H1 (cell line): ENCODE results near the gene DYNLT1. TPM values are rescaled to one million over a fixed set of nuclear protein-coding genes. Genes with fewer than 3 reads are reported as not detected.

Experiments
- polyA plus RNA-seq, 7 experiments: library from polyadenylated mRNA; depleted of rRNA in 3 of 7; stranded (reverse) in 5 of 7; unstranded in 2 of 7; fragments of >200 nt in 5 of 7; fragments of 200-250 nt in 2 of 7; gene quantifications; 1 replicate in 5 of 7; 2 replicates in 1 of 7; 4 replicates in 1 of 7; pipeline versions ENCODE4 v1.2.1 to v1.2.3, GENCODE V29; 2011 to 2013; ENCODE audit warnings: missing spikeins in 2 of 7, mixed read lengths in 2 of 7
- total RNA-seq: library from RNA; stranded (reverse); fragmentation: NEBNext Ultra II Directional; extraction: Animal tissue kit (Norgen Biotek cat#: 25700); gene quantifications from 2 replicates; pipeline ENCODE4 v1.2.1, GENCODE V29; 2021
- TF ChIP-seq, protein P1 (sequence below): IDR thresholded peaks from 2 replicates; pipeline ENCODE4 v1.6.1; 2012; ENCODE audit warnings: inconsistent platforms

The DYNLT1 gene
- total and polyA plus RNA-seq, 2 of the 8 experiments (the other 6 are each of a cell fraction or from before 2014, with no cell fraction given) = 119 to 245 TPM

DNA sequence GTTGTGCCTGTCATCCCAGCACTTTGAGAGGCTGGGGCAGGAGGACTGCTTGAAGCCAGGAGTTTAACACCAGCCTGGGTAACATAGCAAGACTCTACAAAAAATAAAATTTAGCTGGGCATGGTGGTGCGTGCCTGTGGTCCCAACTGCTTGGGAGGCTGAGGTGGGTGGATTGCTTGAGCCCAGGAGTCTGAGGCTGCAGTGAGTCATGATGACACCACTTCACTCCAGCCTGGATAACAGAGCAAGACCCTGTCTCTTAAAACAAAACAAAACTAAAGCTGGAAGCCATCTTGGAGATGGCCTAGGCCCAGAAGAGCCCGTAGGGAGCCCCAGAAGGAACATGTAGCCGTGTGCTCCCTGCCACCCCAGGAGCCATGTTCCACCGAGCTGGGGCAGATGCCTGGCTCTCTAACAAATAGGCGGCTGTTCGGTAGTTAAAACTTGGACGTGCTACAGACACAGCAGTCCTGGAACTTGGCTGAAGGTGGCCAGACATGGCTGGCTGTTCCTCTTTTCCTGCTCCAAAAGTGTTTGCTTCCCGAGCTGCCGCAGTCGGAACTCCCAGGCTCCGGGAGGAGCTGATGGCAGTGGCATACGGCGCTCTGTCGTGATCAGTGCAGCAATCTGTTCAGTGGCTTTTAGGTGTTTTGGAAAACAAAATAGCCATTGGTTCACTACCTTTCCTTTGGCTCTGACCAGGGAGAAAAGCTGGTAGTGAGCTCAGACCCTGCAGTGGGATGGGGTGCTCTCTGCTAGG lies 37.0 kb downstream of the DYNLT1 start (continued):
- TF ChIP-seq, protein P1, sequence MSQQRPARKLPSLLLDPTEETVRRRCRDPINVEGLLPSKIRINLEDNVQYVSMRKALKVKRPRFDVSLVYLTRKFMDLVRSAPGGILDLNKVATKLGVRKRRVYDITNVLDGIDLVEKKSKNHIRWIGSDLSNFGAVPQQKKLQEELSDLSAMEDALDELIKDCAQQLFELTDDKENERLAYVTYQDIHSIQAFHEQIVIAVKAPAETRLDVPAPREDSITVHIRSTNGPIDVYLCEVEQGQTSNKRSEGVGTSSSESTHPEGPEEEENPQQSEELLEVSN = no peak
